ENCODE results near the gene CCDC138.

The CCDC138 gene

DNA sequence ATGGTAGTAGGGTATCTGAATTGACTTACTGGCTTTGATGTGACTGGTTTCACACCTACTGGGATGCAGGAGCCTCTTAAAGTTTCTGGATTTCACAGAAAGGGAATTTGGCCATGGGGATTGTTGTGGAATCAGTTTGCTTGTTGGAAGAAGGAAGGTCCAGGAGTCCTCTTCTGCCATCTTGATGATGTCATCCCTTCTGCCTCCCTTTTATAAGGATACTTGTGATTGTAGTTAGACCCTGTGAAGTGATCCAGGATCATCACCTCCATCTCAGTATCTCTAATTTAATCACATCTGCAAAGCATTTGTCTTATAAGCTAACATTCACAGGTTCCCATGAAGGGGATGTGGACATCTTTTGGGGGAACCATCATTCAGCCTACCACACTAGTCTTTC is 79.5 kb downstream of the CCDC138 start:
- H3K9me3 ChIP-seq (replicated peaks; ENCODE audit: low read length), result peaks cover 10% of the 10 kb centered on the region
- no peak overlapping the region for H3K4me2 ChIP-seq (ENCODE audit: low read length)
- peaks cover 8% of the 10 kb centered on the region for H3K36me3 ChIP-seq (ENCODE audit: insufficient read depth, low read length)
- no peak overlapping the region for H3K9ac ChIP-seq (ENCODE audit: low read depth, low read length)
- no peaks in the 10 kb centered on the region for H3K27me3 ChIP-seq (ENCODE audit: control insufficient read depth, insufficient read depth, low read length)
- H3K4me1 ChIP-seq (ENCODE audit: control insufficient read depth, insufficient read depth, low read length), result no peaks in the 10 kb centered on the region
- H3K4me3 ChIP-seq (ENCODE audit: low read length), result no peak overlapping the region

DNA sequence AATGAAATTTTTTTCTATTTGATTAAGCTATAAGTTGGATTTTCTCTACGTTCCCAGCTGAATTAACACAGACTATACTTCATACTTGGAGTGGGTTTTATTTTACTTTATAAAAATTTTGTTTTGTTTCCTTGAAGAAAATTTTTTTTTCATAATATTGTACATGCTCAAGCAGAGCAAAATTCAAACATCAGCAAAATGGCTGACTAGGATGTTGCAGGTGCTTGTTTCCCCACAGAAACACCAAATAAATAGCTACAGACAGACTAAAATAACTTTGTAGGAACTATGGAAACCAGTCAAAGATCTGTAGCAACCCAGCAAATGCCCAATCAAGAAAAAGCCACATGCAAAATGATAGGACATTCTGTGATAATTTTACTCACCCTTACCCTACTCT is 82.3 kb downstream of the CCDC138 start:
- H3K4me2 ChIP-seq (ENCODE audit: low read length), result no peak overlapping the region
- H3K4me3 ChIP-seq (ENCODE audit: low read length), result no peak overlapping the region
- H3K9me3 ChIP-seq (replicated peaks; ENCODE audit: low read length), result peaks cover 10% of the 10 kb centered on the region
- H3K9ac ChIP-seq (ENCODE audit: low read depth, low read length), result no peak overlapping the region
- no peaks in the 10 kb centered on the region for H3K27me3 ChIP-seq (ENCODE audit: control insufficient read depth, insufficient read depth, low read length)
- H3K36me3 ChIP-seq (ENCODE audit: insufficient read depth, low read length), result peaks cover 8% of the 10 kb centered on the region
- no peaks in the 10 kb centered on the region for H3K4me1 ChIP-seq (ENCODE audit: control insufficient read depth, insufficient read depth, low read length)

DNA sequence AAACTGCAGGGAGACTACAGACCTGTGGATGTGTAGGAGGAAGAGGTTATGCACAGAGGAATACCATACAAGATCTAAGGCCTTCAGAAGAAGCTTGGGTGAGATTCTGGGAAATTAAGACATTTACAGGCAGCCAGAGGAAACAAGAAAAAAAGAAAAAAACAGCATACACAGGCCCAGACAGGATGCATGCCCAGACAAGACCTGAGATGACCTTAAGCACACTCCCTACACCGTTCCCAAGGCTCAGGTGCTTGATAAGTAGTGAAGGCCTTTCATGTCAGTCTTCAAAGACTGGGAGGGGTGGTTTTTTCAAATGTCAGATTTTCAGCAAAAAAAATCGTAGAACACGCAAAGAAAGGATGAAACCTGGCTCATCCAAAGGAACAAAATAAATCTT is 83.0 kb downstream of the CCDC138 start:
- peaks cover 10% of the 10 kb centered on the region for H3K9me3 ChIP-seq (replicated peaks; ENCODE audit: low read length)
- no peaks in the 10 kb centered on the region for H3K27me3 ChIP-seq (ENCODE audit: control insufficient read depth, insufficient read depth, low read length)
- H3K9ac ChIP-seq (ENCODE audit: low read depth, low read length), result no peak overlapping the region
- no peak overlapping the region for H3K4me2 ChIP-seq (ENCODE audit: low read length)
- H3K36me3 ChIP-seq (ENCODE audit: insufficient read depth, low read length), result peaks cover 8% of the 10 kb centered on the region
- no peaks in the 10 kb centered on the region for H3K4me1 ChIP-seq (ENCODE audit: control insufficient read depth, insufficient read depth, low read length)
- no peak overlapping the region for H3K4me3 ChIP-seq (ENCODE audit: low read length)

DNA sequence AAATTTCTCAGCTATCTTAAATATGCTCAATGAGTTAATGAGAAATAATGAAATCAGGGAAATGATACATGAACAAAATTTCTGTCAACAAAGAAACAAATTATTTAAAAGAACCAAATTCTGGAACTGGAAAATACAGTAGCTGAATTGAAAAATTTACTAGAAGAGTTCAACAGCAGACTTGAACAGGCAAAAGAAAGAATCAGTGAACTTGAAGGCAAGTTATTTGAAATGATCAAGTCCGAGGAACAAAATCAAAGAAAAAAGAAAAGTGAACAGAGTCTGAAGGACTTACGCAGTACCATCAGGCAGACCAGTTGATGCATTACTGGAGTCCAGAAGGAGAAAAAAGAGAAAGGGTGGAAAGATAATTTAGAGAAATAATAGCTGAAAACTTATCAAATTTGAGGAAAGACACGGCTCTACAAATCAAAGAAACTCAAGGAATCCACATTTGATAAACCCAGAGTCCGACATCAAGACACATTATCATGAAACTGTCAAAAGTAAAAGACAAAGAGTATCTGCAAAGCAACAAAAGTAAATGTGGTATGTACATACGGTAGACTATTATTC is 83.6 kb downstream of the CCDC138 start:
- H3K9me3 ChIP-seq (replicated peaks; ENCODE audit: low read length), result peaks cover 10% of the 10 kb centered on the region
- H3K9ac ChIP-seq (ENCODE audit: low read depth, low read length), result no peak overlapping the region
- no peaks in the 10 kb centered on the region for H3K27me3 ChIP-seq (ENCODE audit: control insufficient read depth, insufficient read depth, low read length)
- peaks cover 8% of the 10 kb centered on the region for H3K36me3 ChIP-seq (ENCODE audit: insufficient read depth, low read length)
- H3K4me1 ChIP-seq (ENCODE audit: control insufficient read depth, insufficient read depth, low read length), result no peaks in the 10 kb centered on the region
- no peak overlapping the region for H3K4me3 ChIP-seq (ENCODE audit: low read length)
- no peak overlapping the region for H3K4me2 ChIP-seq (ENCODE audit: low read length)

DNA sequence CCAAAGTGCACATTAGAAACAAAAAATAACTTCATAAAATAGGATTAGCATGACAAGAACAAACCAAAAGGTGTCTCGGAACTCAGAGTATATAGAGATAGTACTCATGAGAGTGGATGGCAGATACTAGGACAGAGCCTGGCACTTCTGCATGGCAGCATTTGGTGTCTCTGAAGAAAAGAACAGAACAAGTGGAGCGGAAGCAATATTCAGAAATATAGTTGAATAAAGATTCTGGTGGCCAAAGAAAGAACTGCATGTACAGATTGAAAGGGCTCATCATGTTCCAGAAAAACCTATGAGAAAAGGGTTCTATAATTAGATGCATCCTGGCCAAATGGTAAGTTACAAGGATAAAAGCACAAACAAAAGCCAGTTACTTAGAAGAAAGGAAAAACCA is 90.9 kb downstream of the CCDC138 start:
- Histone ChIP-seq H3K36me3 (ENCODE audit: insufficient read depth, low read length) (no peaks in the 10 kb centered on the region), H3K9me3 (replicated peaks; ENCODE audit: low read length) (no peaks in the 10 kb centered on the region), H3K4me2 (ENCODE audit: low read length) (no peak overlapping the region), H3K4me1 (ENCODE audit: control insufficient read depth, insufficient read depth, low read length) (no peaks in the 10 kb centered on the region), H3K9ac (ENCODE audit: low read depth, low read length) (no peak overlapping the region), H3K4me3 (ENCODE audit: low read length) (no peak overlapping the region), H3K27me3 (ENCODE audit: control insufficient read depth, insufficient read depth, low read length) (no peaks in the 10 kb centered on the region)

DNA sequence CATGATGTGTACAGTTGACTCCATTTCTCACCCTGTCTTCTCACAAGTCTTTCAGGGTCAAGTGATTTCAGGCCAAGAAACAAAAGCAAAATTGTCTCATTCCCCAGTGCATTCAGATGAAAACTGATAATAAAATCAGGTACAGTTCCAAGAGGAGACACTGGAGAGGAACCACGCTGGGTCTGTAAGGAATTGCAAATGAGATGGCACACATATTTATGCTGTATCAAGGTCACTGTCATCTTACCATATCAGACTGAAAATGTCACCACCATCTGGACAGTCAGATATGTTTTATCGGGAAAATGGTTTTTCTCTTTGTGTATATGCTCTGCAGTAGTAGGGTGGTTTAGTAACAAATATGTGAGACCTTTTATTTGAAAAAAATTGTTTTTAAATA is 91.7 kb downstream of the CCDC138 start:
- no peaks in the 10 kb centered on the region for H3K9me3 ChIP-seq (replicated peaks; ENCODE audit: low read length)
- H3K9ac ChIP-seq (ENCODE audit: low read depth, low read length), result no peak overlapping the region
- H3K36me3 ChIP-seq (ENCODE audit: insufficient read depth, low read length), result no peaks in the 10 kb centered on the region

DNA sequence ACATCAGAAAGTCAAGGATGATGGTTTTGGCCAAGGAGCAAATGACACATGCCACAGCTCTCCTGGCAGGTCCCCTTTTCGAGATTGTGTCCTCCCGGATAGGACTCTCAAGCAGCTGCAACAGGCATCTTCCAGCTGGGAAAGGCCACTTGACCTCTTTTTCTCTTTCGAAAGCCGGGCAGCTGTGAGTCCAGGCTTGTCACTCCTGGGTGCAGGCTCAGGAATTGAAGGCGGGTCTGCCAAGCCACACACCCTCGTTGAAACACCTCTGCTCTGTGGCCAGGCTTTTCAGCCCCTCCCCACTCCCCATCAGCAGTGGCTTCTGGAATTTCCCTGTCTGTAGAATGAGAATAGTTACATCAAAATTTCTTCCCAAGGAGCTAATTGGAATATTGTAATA is 98.0 kb downstream of the CCDC138 start:
- H3K36me3 ChIP-seq (ENCODE audit: insufficient read depth, low read length), result no peaks in the 10 kb centered on the region
- no peaks in the 10 kb centered on the region for H3K27me3 ChIP-seq (ENCODE audit: control insufficient read depth, insufficient read depth, low read length)
- H3K4me2 ChIP-seq (ENCODE audit: low read length), result no peak overlapping the region
- H3K4me3 ChIP-seq (ENCODE audit: low read length), result no peak overlapping the region
- H3K9me3 ChIP-seq (replicated peaks; ENCODE audit: low read length), result no peaks in the 10 kb centered on the region
- H3K4me1 ChIP-seq (ENCODE audit: control insufficient read depth, insufficient read depth, low read length), result no peaks in the 10 kb centered on the region
- no peak overlapping the region for H3K9ac ChIP-seq (ENCODE audit: low read depth, low read length)

More for the DNA sequence above, 91.7 kb downstream of the CCDC138 start:
- no peak overlapping the region for H3K4me3 ChIP-seq (ENCODE audit: low read length)
- no peaks in the 10 kb centered on the region for H3K27me3 ChIP-seq (ENCODE audit: control insufficient read depth, insufficient read depth, low read length)
- H3K4me1 ChIP-seq (ENCODE audit: control insufficient read depth, insufficient read depth, low read length), result no peaks in the 10 kb centered on the region
- H3K4me2 ChIP-seq (ENCODE audit: low read length), result no peak overlapping the region

DNA sequence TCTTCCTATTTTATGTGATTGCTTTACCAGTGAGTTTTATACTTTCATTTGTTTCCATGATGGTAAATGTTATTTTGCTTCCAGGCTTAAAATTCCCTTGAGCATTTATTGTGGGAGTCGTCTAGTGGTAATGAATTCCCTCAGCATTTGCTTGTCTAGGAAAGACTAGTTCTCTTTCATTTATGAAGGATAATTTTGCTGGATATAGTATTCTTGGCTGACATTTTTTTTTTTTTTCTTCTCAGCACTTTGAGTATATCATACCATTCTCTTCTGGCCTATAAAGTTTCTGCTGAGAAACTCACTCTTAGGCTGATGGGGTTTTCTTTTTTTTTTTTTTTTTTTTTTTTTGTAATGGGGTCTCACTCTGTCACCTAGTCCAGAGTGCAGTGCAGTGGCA is 103.3 kb downstream of the CCDC138 start:
- Histone ChIP-seq H3K9me3 (replicated peaks; ENCODE audit: low read length) (no peaks in the 10 kb centered on the region), H3K36me3 (ENCODE audit: insufficient read depth, low read length) (no peaks in the 10 kb centered on the region), H3K27me3 (ENCODE audit: control insufficient read depth, insufficient read depth, low read length) (no peaks in the 10 kb centered on the region), H3K9ac (ENCODE audit: low read depth, low read length) (no peak overlapping the region), H3K4me1 (ENCODE audit: control insufficient read depth, insufficient read depth, low read length) (no peaks in the 10 kb centered on the region), H3K4me2 (ENCODE audit: low read length) (no peak overlapping the region), H3K4me3 (ENCODE audit: low read length) (no peak overlapping the region)

DNA sequence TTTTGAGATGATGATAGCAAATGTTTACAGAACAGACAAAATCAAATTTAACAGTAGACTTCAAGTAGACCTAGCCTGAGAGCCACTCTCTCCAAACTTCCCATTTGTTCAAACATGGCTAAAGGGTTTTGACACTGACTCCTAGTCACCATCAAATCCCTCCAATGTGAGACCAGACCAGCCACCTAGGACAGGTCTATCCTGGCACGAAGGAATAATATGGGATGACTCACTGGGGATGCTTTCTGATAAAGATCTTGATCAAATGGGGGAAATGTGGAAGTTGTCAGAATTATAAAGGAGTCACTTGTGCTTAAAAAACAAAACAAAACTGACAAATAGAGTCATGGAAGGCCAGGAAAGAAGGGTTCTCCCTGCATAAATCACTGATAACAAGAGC is 106.7 kb downstream of the CCDC138 start:
- Histone ChIP-seq H3K4me3 (ENCODE audit: low read length) (no peak overlapping the region), H3K36me3 (ENCODE audit: insufficient read depth, low read length) (no peaks in the 10 kb centered on the region), H3K27me3 (ENCODE audit: control insufficient read depth, insufficient read depth, low read length) (peaks cover 3% of the 10 kb centered on the region), H3K4me2 (ENCODE audit: low read length) (no peak overlapping the region), H3K9ac (ENCODE audit: low read depth, low read length) (no peak overlapping the region), H3K9me3 (replicated peaks; ENCODE audit: low read length) (no peaks in the 10 kb centered on the region), H3K4me1 (ENCODE audit: control insufficient read depth, insufficient read depth, low read length) (no peaks in the 10 kb centered on the region)

DNA sequence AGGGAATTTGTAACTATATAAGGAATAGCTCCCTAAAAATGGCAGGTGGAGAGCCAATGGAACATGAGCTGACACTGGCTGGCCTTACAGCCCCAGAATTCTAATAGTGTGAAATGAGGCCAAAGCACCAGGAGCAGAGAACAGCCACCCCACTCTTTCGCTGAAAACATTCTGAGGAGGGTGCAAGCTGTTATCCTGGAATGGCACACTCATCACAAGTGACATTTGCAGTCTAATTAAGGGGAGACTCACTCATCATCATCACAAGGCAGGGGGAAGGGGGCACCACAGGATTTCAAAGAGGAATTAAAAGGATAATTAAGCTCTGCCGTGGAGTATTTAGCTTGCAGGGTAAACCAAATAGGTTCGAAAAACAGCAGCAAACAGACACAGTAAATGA is 108.2 kb downstream of the CCDC138 start:
- no peaks in the 10 kb centered on the region for H3K9me3 ChIP-seq (replicated peaks; ENCODE audit: low read length)
- no peaks in the 10 kb centered on the region for H3K36me3 ChIP-seq (ENCODE audit: insufficient read depth, low read length)
- H3K4me3 ChIP-seq (ENCODE audit: low read length), result no peak overlapping the region
- no peaks in the 10 kb centered on the region for H3K4me1 ChIP-seq (ENCODE audit: control insufficient read depth, insufficient read depth, low read length)
- peaks cover 8% of the 10 kb centered on the region for H3K27me3 ChIP-seq (ENCODE audit: control insufficient read depth, insufficient read depth, low read length)
- no peak overlapping the region for H3K4me2 ChIP-seq (ENCODE audit: low read length)
- no peak overlapping the region for H3K9ac ChIP-seq (ENCODE audit: low read depth, low read length)

DNA sequence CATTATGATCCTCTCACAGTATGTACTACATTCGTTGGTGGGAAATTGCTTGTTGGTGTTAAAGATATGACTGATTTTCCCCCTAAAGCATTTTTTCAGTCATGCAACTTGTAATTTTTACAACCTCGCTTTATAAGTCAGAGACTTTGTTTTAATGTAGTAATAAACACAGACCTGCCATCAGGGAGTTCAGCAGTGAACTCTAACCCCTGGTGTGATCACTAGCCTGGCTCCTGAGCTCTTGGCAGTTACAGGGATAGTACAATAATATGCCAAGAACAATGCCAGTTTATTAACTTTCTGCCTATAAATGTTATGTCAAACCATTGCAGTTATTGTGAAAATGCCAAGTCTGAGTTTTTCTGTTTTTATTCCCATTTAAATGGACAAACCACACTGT is 108.6 kb downstream of the CCDC138 start:
- Histone ChIP-seq H3K9me3 (replicated peaks; ENCODE audit: low read length) (no peaks in the 10 kb centered on the region), H3K9ac (ENCODE audit: low read depth, low read length) (no peak overlapping the region), H3K4me3 (ENCODE audit: low read length) (no peak overlapping the region), H3K36me3 (ENCODE audit: insufficient read depth, low read length) (no peaks in the 10 kb centered on the region), H3K4me2 (ENCODE audit: low read length) (no peak overlapping the region), H3K4me1 (ENCODE audit: control insufficient read depth, insufficient read depth, low read length) (no peaks in the 10 kb centered on the region), H3K27me3 (ENCODE audit: control insufficient read depth, insufficient read depth, low read length) (peaks cover 8% of the 10 kb centered on the region)

DNA sequence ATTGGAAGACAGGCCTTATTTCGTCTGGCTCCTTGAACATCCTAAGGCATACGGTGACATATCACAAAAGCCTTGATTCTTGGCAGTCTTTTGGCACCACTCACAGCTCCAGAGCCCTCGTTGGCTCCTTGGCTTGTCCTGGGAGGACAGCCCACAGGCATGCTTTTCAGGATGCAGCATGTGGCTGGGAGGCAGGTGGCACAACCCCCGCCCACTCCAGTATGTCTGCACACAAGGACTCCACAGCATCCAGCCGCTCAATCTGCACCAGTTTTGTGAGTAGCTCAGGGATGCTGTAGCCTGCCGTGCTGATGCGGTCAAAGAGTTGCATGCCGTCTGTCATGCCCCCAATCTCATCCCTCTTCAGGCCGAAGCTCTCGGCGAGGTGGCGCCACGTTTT is 110.2 kb downstream of the CCDC138 start:
- Histone ChIP-seq H3K36me3 (ENCODE audit: insufficient read depth, low read length) (no peaks in the 10 kb centered on the region), H3K9me3 (replicated peaks; ENCODE audit: low read length) (no peaks in the 10 kb centered on the region), H3K4me1 (ENCODE audit: control insufficient read depth, insufficient read depth, low read length) (no peaks in the 10 kb centered on the region), H3K4me2 (ENCODE audit: low read length) (no peak overlapping the region), H3K4me3 (ENCODE audit: low read length) (no peak overlapping the region), H3K9ac (ENCODE audit: low read depth, low read length) (no peak overlapping the region), H3K27me3 (ENCODE audit: control insufficient read depth, insufficient read depth, low read length) (peaks cover 8% of the 10 kb centered on the region)
